NCI-H1694 treated with DMSO at 0.1 percent for 48 hours (cell line): ENCODE results near the gene PSPH.
"Not testable (repeated sequence)": the region's sequence is repeated elsewhere in the genome, so short reads cannot be mapped to it uniquely, and the experiment has no call there.

Experiments
- DNase-seq: peaks from one replicate; lab custom pipeline; 2025; lab: John Stamatoyannopoulos, UW

Gene PSPH

GRCh38 chr7:56062382-56062781 is 11.1 kb upstream of the PSPH start:
- DNase-seq = no peak

GRCh38 chr7:56053993-56054392 is 2.7 kb upstream of the PSPH start:
- DNase-seq = no peak

- no peak for DNase-seq
Observed at GRCh38 chr7:56053379-56053778, 2.1 kb upstream of the PSPH start.

- DNase-seq = no peak
Observed at GRCh38 chr7:56051053-56051338, 248 bp downstream of the PSPH start.

- not testable (repeated sequence) for DNase-seq
Observed at GRCh38 chr7:56048763-56049162, 2.5 kb downstream of the PSPH start.

- no peak for DNase-seq
Observed at GRCh38 chr7:56048245-56048644, 3.0 kb downstream of the PSPH start.

- not testable (repeated sequence) for DNase-seq
Observed at GRCh38 chr7:56047446-56048116, 3.7 kb downstream of the PSPH start.

- no peak for DNase-seq
Observed at GRCh38 chr7:56046721-56047445, 4.4 kb downstream of the PSPH start.

- DNase-seq = not testable (repeated sequence)
Observed at GRCh38 chr7:56045758-56046157, 5.5 kb downstream of the PSPH start.

- no peak for DNase-seq
Observed at GRCh38 chr7:56040730-56041129, 10.5 kb downstream of the PSPH start.

GRCh38 chr7:56033671-56034432 is 17.4 kb downstream of the PSPH start:
- peak; percentile 55 for DNase-seq

GRCh38 chr7:56032578-56032977 is 18.7 kb downstream of the PSPH start:
- not testable (repeated sequence) for DNase-seq

GRCh38 chr7:56031556-56031955 is 19.7 kb downstream of the PSPH start:
- not testable (repeated sequence) for DNase-seq

- no peak for DNase-seq
Observed at GRCh38 chr7:56030340-56030739, 20.9 kb downstream of the PSPH start.

GRCh38 chr7:56028942-56029630 is 22.2 kb downstream of the PSPH start:
- DNase-seq = no peak

GRCh38 chr7:56026538-56026937 is 24.7 kb downstream of the PSPH start:
- no peak for DNase-seq

- no peak for DNase-seq
Observed at GRCh38 chr7:56023500-56023899, 27.7 kb downstream of the PSPH start.

GRCh38 chr7:56019501-56019900 is 31.7 kb downstream of the PSPH start:
- DNase-seq = no peak

- DNase-seq = not testable (repeated sequence)
Observed at GRCh38 chr7:56017015-56017414, 34.2 kb downstream of the PSPH start.

- DNase-seq = peak; percentile 72
Observed at GRCh38 chr7:56009695-56010094, 41.5 kb downstream of the PSPH start.

GRCh38 chr7:56007891-56008290 is 43.4 kb downstream of the PSPH start:
- DNase-seq = no peak

- DNase-seq = no peak
Observed at GRCh38 chr7:56007167-56007652, 44.0 kb downstream of the PSPH start.
